ENCODE data around the gene XYLT2. TPM values are rescaled to one million over a fixed set of nuclear protein-coding genes. Genes with fewer than 3 reads are reported as not detected.

The XYLT2 gene
- total and polyA plus RNA-seq, 3 donors from 2014 or later = 37.6 to 47.4 (median 44.1) TPM

- DNase-seq = peak; percentile 75
- H3K36me3 ChIP-seq (ENCODE audit: low read depth, missing control alignments) = no peaks in the 10 kb centered on the region
- peak overlapping the region in 1 of 2 donors; percentile 7 for H3K27ac ChIP-seq
Measured at GRCh38 chr17:50361561-50362480, 15.9 kb downstream of the XYLT2 start.

GRCh38 chr17:50362661-50363060 lies 16.7 kb downstream of the XYLT2 start:
- intact Hi-C loops (cut with DNase I; ENCODE audit: low total_unique reads) = no loop called here
- Histone ChIP-seq H3K36me3 (ENCODE audit: low read depth, missing control alignments) (no peaks in the 10 kb centered on the region), H3K9me3 (no peaks in the 10 kb centered on the region), H3K27me3 (no peaks in the 10 kb centered on the region), H3K27ac (peak overlapping the region in 1 of 2 donors; percentile 7), H3K4me3 (no peak overlapping the region), H3K4me1 (peaks cover 32% of the 10 kb centered on the region)
- DNase-seq = no peak
- WGBS, 2 donors = 69 to 72% methylated on average over 7 of the region's 7 CpGs
- no peak for TF ChIP-seq POLR2A (IDR thresholded peaks at IDR 0.05)
- TF ChIP-seq CTCF (IDR thresholded peaks at IDR 0.05) = no peak

More at GRCh38 chr17:50361561-50362480, 15.9 kb downstream of the XYLT2 start:
- Histone ChIP-seq H3K27me3 (no peaks in the 10 kb centered on the region), H3K4me1 (peaks cover 32% of the 10 kb centered on the region), H3K9me3 (no peaks in the 10 kb centered on the region), H3K4me3 (no peak overlapping the region)
- TF ChIP-seq CTCF (IDR thresholded peaks at IDR 0.05) (peak; percentile 40 to 71 (median 64)), POLR2A (IDR thresholded peaks at IDR 0.05) (no peak)
- intact Hi-C loops (cut with DNase I; ENCODE audit: low total_unique reads) = no loop called here
- 48 to 51% methylated on average over 10 to 11 of the region's 11 CpGs for WGBS, 2 donors

- Histone ChIP-seq H3K36me3 (ENCODE audit: low read depth, missing control alignments) (no peaks in the 10 kb centered on the region), H3K27ac (no peak overlapping the region)
- 58 to 75% methylated on average over 5 to 8 of the region's 8 CpGs for WGBS, 2 donors
Measured at GRCh38 chr17:50363217-50364060, 17.5 kb downstream of the XYLT2 start.

GRCh38 chr17:50364061-50364458 lies 18.1 kb downstream of the XYLT2 start:
- no peak for TF ChIP-seq CTCF (IDR thresholded peaks at IDR 0.05)
- H3K4me3 ChIP-seq = no peak overlapping the region
- whole genome bisulfite sequencing, 2 donors = 60 to 72% methylated on average over 2 to 4 of the region's 4 CpGs
- H3K9me3 ChIP-seq = no peaks in the 10 kb centered on the region
- DNase-seq = no peak
- no peaks in the 10 kb centered on the region for H3K27me3 ChIP-seq
- no peak overlapping the region for H3K27ac ChIP-seq
- no peaks in the 10 kb centered on the region for H3K36me3 ChIP-seq (ENCODE audit: low read depth, missing control alignments)
- peaks cover 27% of the 10 kb centered on the region for H3K4me1 ChIP-seq
- intact Hi-C loops (cut with DNase I; ENCODE audit: low total_unique reads) = no loop called here

More at GRCh38 chr17:50363217-50364060, 17.5 kb downstream of the XYLT2 start:
- TF ChIP-seq POLR2A (IDR thresholded peaks at IDR 0.05) = no peak
- no peak for TF ChIP-seq CTCF (IDR thresholded peaks at IDR 0.05)
- Histone ChIP-seq H3K9me3 (no peaks in the 10 kb centered on the region), H3K4me1 (peaks cover 32% of the 10 kb centered on the region), H3K4me3 (no peak overlapping the region), H3K27me3 (no peaks in the 10 kb centered on the region)
- peak; percentile 65 for DNase-seq
- intact Hi-C loops (cut with DNase I; ENCODE audit: low total_unique reads) = no loop called here

Data from testis (tissue), 3 donors.